T1000 (cell line): Measurements from ENCODE around the gene ITPKB.
A peak's percentile ranks its signal among the peaks of the same experiment; 100 is the strongest.

Source experiments
- DNase-seq: peaks from one replicate; lab custom pipeline; 2025; ENCODE audit warnings: mixed read lengths; lab: John Stamatoyannopoulos, UW

Gene ITPKB

GRCh38 chr1:226665505-226666163 lies 73.4 kb downstream of the ITPKB start:
- no peak for DNase-seq

- DNase-seq: no peak
Measured at GRCh38 chr1:226664413-226665101, 74.5 kb downstream of the ITPKB start.

DNA sequence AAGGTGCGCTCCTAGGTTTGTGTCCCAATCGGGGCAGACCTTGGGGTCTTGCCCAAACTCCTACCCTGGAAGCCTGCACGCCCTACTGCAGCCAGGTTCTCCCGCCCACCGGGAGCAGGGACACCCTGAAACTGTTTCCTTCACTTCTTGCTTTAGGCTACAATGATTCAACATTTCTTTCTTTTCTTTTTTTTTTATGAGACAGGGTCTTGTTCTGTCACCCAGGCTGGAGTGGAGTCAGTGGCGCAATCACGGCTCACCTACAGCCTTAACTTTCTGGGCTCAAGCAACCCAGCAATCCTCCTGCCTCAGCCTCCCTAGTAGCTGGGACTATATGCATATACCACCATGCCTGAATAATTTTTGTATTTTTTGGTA lies 75.8 kb downstream of the ITPKB start:
- DNase-seq: no peak

- DNase-seq: peak; percentile 59
Measured at GRCh38 chr1:226662642-226663326, 76.3 kb downstream of the ITPKB start.

- DNase-seq: no peak
Measured at GRCh38 chr1:226661965-226662364, 77.1 kb downstream of the ITPKB start.

- no peak for DNase-seq
Measured at GRCh38 chr1:226661271-226661670, 77.8 kb downstream of the ITPKB start.

DNA sequence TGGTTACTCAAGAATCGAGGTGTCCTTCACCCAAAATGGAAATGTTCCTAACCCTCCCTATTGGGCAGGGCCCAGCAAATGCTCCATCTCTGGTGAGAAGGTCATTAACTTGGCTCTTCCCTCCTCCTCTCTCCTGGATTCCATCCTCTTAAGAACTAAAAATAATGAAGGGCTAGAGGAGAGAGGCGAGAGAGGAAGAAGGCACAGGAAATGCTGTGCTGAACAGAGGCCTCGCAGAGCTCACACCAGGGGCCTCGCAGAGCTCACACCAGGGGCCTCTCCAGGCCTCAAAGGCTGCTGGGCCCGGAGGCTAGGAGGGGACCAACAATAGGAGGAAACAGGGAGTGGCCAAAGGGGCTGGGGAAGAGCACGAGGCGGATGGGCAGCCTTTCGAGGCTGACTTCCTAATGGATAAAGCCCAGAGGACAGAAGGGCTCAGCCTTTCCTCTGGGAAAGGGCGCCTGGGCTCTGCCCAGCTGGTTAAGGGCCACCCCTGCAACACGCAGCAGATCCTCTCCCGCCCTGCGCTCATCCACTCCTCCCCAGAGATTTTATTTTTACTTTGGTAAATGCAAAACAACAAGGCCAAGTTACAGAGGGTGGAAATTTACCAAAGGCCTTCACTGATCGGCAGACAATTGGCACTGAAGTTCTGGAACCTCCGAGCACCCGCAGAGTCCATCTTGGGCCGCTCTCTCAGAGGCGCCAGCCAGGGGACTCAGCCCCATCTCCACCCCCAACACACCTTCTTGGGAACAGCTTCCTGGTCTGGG lies 78.5 kb downstream of the ITPKB start:
- DNase-seq: no peak

GRCh38 chr1:226659641-226660040 lies 79.4 kb downstream of the ITPKB start:
- no peak for DNase-seq

DNA sequence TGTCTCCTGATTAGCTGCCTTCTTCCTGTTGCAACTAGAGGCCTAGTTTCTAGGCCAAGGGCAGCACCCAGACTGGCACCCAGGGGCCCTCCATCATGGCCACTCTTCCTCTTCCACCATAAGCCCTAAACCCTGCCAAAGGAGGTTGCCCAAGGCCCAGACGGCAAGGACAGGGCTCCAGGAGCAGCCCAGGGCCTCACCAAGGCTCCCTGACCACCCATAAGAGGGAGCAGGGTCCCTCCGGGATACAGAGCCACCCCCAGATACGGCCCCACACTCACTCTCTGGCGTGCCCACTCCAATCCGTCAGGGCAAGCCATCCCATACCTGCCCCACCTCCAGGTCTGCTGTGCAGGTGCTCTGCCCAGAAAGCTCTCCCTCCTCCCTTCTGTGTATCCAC lies 79.9 kb downstream of the ITPKB start:
- no peak for DNase-seq

DNA sequence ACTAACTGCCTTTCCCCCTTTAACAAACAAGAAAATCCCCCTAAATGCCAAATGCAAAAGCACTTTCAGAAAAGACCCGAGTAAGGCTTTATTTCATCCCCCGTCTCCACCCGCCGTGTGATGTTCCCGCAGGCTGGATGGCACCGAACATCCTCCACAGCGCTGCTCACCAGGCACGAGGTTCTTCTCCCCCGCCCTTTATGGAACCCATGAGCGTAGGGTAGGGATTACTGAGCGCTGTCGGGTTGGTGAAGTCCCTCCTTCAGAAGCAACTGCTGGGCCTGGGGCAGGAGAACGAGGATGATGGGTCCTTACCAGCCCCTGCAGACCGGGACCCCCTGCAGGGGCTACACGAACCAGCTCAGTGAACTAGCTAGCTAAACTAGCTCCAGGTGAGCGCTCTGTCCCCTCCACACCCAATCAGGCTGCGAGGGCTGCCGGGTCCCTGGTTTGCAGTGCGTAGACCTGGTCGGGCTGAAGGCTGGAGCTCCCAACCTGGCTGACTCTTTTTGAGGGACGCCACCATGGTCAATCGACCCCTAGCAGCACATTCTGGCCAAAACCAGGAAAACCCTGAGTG lies 80.4 kb downstream of the ITPKB start:
- DNase-seq: no peak

DNA sequence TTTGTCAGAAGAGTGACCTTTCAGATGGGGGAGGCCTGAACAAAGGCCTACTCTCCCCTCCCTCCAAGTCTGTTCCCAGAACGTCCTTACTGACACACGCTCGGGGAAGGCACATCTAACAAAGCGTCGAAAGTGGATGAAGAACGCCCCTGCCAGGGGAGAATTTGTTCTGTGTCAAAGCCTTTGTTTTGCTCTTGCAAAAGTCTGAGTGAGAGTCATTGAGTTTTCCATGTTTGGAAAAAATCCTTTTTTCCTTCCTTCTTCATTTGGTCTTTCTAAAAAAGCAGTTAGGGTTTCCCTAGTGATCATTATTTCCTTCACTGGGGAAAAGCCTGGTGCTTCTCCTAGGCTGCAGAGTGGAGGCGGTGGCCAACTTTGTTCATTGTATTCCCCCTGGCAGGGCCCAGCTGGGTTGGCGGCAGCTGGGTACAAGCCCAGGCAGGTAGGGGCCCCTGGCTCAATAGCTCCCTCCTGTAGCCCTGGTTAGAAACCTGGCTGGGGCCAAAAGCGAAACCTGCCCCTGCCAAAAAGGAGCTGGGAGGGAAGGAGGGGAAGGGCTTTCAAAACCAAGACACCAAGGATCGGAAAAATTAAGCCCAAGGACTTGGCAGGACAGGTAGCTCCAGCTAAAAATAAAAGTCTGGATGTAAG lies 81.1 kb downstream of the ITPKB start:
- no peak for DNase-seq

DNA sequence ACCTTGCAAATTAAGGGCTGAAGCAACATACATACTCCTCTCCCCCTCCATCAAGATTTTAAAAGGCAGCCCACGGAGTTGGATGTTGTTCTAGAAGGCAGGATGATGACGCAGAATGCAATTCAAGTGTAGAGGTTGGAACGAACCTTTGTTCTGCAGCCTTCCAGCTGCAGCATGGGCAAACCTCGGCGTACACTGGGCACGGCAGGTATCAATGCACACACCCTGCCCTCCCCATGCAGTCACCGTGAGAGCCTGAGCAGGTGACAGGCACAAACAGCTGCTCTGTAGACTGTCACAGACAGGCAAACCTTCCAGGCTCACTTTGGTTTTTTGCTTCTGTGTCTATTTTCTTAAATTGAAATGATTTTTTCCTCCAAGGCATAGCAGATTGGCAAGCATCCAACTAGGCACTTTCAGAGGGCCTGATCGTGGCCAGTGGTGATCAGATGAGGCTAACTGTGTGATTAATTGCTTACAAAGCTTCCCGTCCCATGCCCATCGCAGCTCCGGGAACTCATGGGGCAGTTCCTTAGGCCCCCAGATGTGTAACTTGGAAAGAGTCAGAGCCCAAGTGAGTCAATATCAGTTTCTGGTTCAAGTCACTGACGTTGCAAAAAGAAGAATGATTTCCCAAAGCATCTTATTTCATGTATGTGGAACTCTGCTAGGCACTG lies 82.3 kb downstream of the ITPKB start:
- DNase-seq: no peak

- no peak for DNase-seq
Measured at GRCh38 chr1:226656201-226656600, 82.9 kb downstream of the ITPKB start.

- no peak for DNase-seq
Measured at GRCh38 chr1:226655251-226656163, 83.6 kb downstream of the ITPKB start.

GRCh38 chr1:226654668-226655055 lies 84.4 kb downstream of the ITPKB start:
- DNase-seq: no peak

DNA sequence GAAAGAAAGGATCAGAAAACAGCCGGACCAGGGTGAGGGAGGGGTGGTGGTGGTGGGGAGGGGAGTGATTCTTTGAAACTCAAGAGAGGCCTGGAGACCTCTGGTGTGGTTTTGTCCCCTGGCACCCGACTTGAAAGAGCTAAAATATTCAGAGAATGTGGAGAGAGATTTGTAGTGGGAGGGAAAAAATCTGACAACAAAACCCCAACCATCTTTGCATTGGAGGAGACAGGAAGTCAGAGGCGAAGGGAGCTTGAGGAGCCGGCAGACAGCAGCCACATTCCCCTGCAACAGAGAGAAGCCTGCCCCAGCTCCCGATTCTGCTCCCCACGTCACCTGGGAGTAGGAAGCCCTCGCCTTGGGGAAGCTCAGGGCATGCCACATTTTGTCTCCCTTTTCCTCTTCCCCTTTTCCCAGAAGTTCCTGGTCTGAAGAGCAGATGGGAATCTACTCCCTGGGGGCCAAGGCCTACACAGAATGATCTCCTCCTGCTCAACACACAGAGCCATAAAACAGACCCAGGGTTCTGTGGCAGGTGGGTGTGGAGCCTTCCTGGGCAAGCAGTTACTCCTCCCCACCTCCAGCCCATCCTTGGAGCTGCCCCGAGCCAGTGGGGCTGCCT lies 84.9 kb downstream of the ITPKB start:
- DNase-seq: no peak

GRCh38 chr1:226653311-226653921 lies 85.7 kb downstream of the ITPKB start:
- DNase-seq: no peak

- no peak for DNase-seq
Measured at GRCh38 chr1:226652613-226653012, 86.5 kb downstream of the ITPKB start.

- DNase-seq: no peak
Measured at GRCh38 chr1:226651732-226652105, 87.4 kb downstream of the ITPKB start.
